Keratinocyte (primary cell): ENCODE measurements around the gene MYPN. TPM values are rescaled to one million over a fixed set of nuclear protein-coding genes. Genes with fewer than 3 reads are reported as not detected.

ENCODE experiments used
- DNase-seq: peaks from one replicate; pipeline ENCODE4 v3.0.0-alpha.2; 2011; ENCODE audit warnings: low read depth, missing footprints, low spot score
- FAIRE-seq: peaks from 2 replicates; lab custom pipeline; 2011; peaks lifted over from hg19 to GRCh38; lab: Jason Lieb, UNC
- H2AFZ ChIP-seq: 2 replicates; pipeline ENCODE4 v1.6.0; 2012; ENCODE audit warnings: low read length, control low read depth, inconsistent platforms; ENCODE audit not compliant: control insufficient read depth
- H3K27ac ChIP-seq: 2 replicates; pipeline ENCODE4 v1.5.1; 2011; ENCODE audit warnings: low read length; ENCODE audit not compliant: control insufficient read depth, insufficient read depth
- H3K27me3 ChIP-seq: 3 replicates; pipeline ENCODE4 v1.6.0; 2011; ENCODE audit warnings: low read length; ENCODE audit not compliant: control insufficient read depth, insufficient read depth; ENCODE audit errors: extremely low read depth
- H3K36me3 ChIP-seq, 2 experiments: 2 replicates in 1 of 2; 3 replicates in 1 of 2; pipeline ENCODE4 v1.5.1; 2011; ENCODE audit warnings: low read length in 2 of 2, mild to moderate bottlenecking in 1 of 2; ENCODE audit not compliant: control insufficient read depth in 2 of 2, insufficient read depth in 2 of 2; ENCODE audit errors: extremely low read depth in 1 of 2
- H3K4me1 ChIP-seq: 3 replicates; pipeline ENCODE4 v1.5.1; 2011; ENCODE audit warnings: low read length; ENCODE audit not compliant: control insufficient read depth, insufficient read depth; ENCODE audit errors: extremely low read depth
- H3K4me2 ChIP-seq: 3 replicates; pipeline ENCODE4 v1.6.0; 2011; ENCODE audit warnings: low read depth, low read length; ENCODE audit not compliant: control insufficient read depth, insufficient read depth; ENCODE audit errors: extremely low read depth
- H3K4me3 ChIP-seq, 3 experiments: fragments of 200-600 bp in 1 of 3; sonication (generic) in 1 of 3; 2 replicates in 2 of 3; 3 replicates in 1 of 3; pipeline ENCODE4 v1.5.1; 2011 to 2016; ENCODE audit warnings: low read length in 3 of 3, mild to moderate bottlenecking in 3 of 3, control low read depth in 2 of 3, inconsistent platforms in 1 of 3, low read depth in 1 of 3, mixed read lengths in 1 of 3, mixed run types in 1 of 3, moderate library complexity in 1 of 3; ENCODE audit not compliant: control insufficient read depth in 2 of 3, insufficient read depth in 2 of 3; ENCODE audit errors: extremely low read depth in 1 of 3
- H3K79me2 ChIP-seq: 2 replicates; pipeline ENCODE4 v1.6.0; 2012; ENCODE audit warnings: low read length; ENCODE audit not compliant: control insufficient read depth, insufficient read depth
- H3K9ac ChIP-seq: 3 replicates; pipeline ENCODE4 v1.6.0; 2011; ENCODE audit warnings: low read length; ENCODE audit not compliant: control insufficient read depth, insufficient read depth; ENCODE audit errors: extremely low read depth
- H3K9me1 ChIP-seq: 3 replicates; pipeline ENCODE4 v1.6.0; 2011; ENCODE audit warnings: low read length; ENCODE audit not compliant: control insufficient read depth, insufficient read depth; ENCODE audit errors: extremely low read depth
- H3K9me3 ChIP-seq: 2 replicates; pipeline ENCODE4 v1.5.1; 2012; ENCODE audit warnings: low read depth, low read length; ENCODE audit not compliant: control insufficient read depth
- H4K20me1 ChIP-seq: 3 replicates; pipeline ENCODE4 v1.6.0; 2011; ENCODE audit warnings: low read length; ENCODE audit not compliant: control insufficient read depth, insufficient read depth; ENCODE audit errors: extremely low read depth
- EZH2 ChIP-seq: IDR thresholded peaks from one replicate; pipeline ENCODE4 v1.6.1; 2012; ENCODE audit warnings: inconsistent platforms, mild to moderate bottlenecking, low read length, moderate library complexity
- dilution Hi-C: fragments of 300-500 bp; cut with MboI; formaldehyde crosslinking; loops from one replicate; pipeline ENCODE4 v1.7.0; 2020; ENCODE audit warnings: low sequenced_read_pairs; ENCODE audit not compliant: extremely low pct_ligation_motif_present
- polyA plus RNA-seq, 5 experiments: library from polyadenylated mRNA; depleted of rRNA in 3 of 5; stranded (reverse) in 3 of 5; stranded (forward) in 1 of 5; unstranded in 1 of 5; fragments of >200 nt; gene quantifications; 1 replicate in 1 of 5; 2 replicates in 3 of 5; 3 replicates in 1 of 5; pipeline versions ENCODE4 v1.2.1 to v1.2.3, GENCODE V29; 2011 to 2012; ENCODE audit warnings: missing spikeins in 2 of 5, low read depth in 1 of 5, low replicate concordance in 1 of 5
- TF ChIP-seq, protein P1 (sequence below), 3 experiments: IDR thresholded peaks in 1 of 3; conservative IDR thresholded peaks in 1 of 3; optimal IDR thresholded peaks in 1 of 3; 2 replicates in 2 of 3; 3 replicates in 1 of 3; pipeline versions ENCODE3 to v1.5.1; 2011; ENCODE audit warnings: low read length in 3 of 3, mild to moderate bottlenecking in 3 of 3, moderate library complexity in 2 of 3, control low read depth in 1 of 3, inconsistent platforms in 1 of 3; ENCODE audit not compliant: insufficient read depth in 2 of 3; ENCODE audit errors: extremely low read depth in 1 of 3

Gene MYPN
- polyA plus RNA-seq, 1 donor (not counting 4 experiments of a cell fraction or from before 2014, with no cell fraction given) = 0.42 TPM

DNA sequence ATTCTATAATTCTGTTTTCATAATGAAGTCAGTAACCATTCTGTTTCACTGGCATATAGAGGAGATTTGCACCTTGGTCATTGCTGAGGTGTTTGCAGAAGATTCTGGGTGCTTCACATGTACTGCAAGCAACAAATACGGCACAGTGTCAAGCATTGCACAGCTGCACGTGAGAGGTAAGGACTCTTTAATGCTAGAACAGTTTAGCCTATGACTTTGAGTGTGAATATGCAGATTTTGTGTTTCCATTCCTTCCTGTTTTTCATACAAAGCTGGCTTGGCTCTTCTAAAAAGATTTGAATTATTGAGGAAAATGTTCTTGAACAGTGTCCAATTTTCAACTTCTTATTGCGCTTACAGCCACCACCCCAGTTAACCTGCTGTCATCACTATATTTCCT lies 56.4 kb downstream of the MYPN start:
- Histone ChIP-seq H2AFZ (no peak overlapping the region), H3K36me3 (no peaks in the 10 kb centered on the region), H3K4me1 (no peaks in the 10 kb centered on the region), H3K9ac (no peak overlapping the region), H3K4me3 (no peak overlapping the region), H3K9me1 (no peaks in the 10 kb centered on the region), H3K27ac (no peak overlapping the region), H3K79me2 (no peaks in the 10 kb centered on the region), H3K27me3 (no peaks in the 10 kb centered on the region), H3K4me2 (no peak overlapping the region), H4K20me1 (no peaks in the 10 kb centered on the region), H3K9me3 (no peaks in the 10 kb centered on the region)
- no peak for TF ChIP-seq EZH2
- TF ChIP-seq, protein P1, sequence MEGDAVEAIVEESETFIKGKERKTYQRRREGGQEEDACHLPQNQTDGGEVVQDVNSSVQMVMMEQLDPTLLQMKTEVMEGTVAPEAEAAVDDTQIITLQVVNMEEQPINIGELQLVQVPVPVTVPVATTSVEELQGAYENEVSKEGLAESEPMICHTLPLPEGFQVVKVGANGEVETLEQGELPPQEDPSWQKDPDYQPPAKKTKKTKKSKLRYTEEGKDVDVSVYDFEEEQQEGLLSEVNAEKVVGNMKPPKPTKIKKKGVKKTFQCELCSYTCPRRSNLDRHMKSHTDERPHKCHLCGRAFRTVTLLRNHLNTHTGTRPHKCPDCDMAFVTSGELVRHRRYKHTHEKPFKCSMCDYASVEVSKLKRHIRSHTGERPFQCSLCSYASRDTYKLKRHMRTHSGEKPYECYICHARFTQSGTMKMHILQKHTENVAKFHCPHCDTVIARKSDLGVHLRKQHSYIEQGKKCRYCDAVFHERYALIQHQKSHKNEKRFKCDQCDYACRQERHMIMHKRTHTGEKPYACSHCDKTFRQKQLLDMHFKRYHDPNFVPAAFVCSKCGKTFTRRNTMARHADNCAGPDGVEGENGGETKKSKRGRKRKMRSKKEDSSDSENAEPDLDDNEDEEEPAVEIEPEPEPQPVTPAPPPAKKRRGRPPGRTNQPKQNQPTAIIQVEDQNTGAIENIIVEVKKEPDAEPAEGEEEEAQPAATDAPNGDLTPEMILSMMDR (optimal IDR thresholded peaks at IDR 0.05 in 1 of 3, IDR thresholded peaks at IDR 0.05 in 1 of 3, conservative IDR thresholded peaks at IDR 0.05 in 1 of 3; ENCODE audit: extremely low read depth in 1 of 3, insufficient read depth in 2 of 3, low read length in 3 of 3) = no peak
- no peak for FAIRE-seq
- dilution Hi-C loops = no loop called here
- DNase-seq = no peak

GRCh38 chr10:68166871-68167585 lies 57.7 kb downstream of the MYPN start:
- DNase-seq = no peak
- H3K4me1 ChIP-seq = no peaks in the 10 kb centered on the region

More at GRCh38 chr10:68166871-68167585, 57.7 kb downstream of the MYPN start:
- Histone ChIP-seq H3K4me3 (no peak overlapping the region), H3K9me3 (no peaks in the 10 kb centered on the region), H3K9me1 (no peaks in the 10 kb centered on the region), H3K36me3 (no peaks in the 10 kb centered on the region), H3K9ac (no peak overlapping the region), H3K27ac (no peak overlapping the region), H2AFZ (no peak overlapping the region), H4K20me1 (no peaks in the 10 kb centered on the region), H3K79me2 (no peaks in the 10 kb centered on the region), H3K27me3 (no peaks in the 10 kb centered on the region), H3K4me2 (no peak overlapping the region)
- TF ChIP-seq EZH2 = no peak
- TF ChIP-seq, protein P1 (optimal IDR thresholded peaks at IDR 0.05 in 1 of 3, IDR thresholded peaks at IDR 0.05 in 1 of 3, conservative IDR thresholded peaks at IDR 0.05 in 1 of 3; ENCODE audit: extremely low read depth in 1 of 3, insufficient read depth in 2 of 3, low read length in 3 of 3) = no peak
- dilution Hi-C loops = no loop called here
- FAIRE-seq = no peak
